Measurements from ENCODE around the gene ACTR3. TPM values are rescaled to one million over a fixed set of nuclear protein-coding genes. Genes with fewer than 3 reads are reported as not detected.

ACTR3 gene
- total and polyA plus RNA-seq, 8 donors: 41.6 to 189 (median 97.5) TPM

- H3K27ac ChIP-seq: no peak overlapping the region
- no peak for DNase-seq
- intact Hi-C loops (cut with DNase I; ENCODE audit: low total_unique reads): no loop called here
- no peaks in the 10 kb centered on the region for H3K9me3 ChIP-seq
- peaks cover 0 to 21% (median 5%) of the 10 kb centered on the region in 4 donors for H3K36me3 ChIP-seq
- H3K4me1 ChIP-seq: peaks cover 0 to 25% (median 12%) of the 10 kb centered on the region in 4 donors
- H3K4me3 ChIP-seq: no peak overlapping the region
- WGBS, 5 donors: 63 to 70% (median 68%) methylated on average over 5 of the region's 5 CpGs
- H3K27me3 ChIP-seq: no peaks in the 10 kb centered on the region
- TF ChIP-seq POLR2A (IDR thresholded peaks at IDR 0.05) (no peak), POLR2AphosphoS5 (IDR thresholded peaks at IDR 0.05) (no peak), CTCF (IDR thresholded peaks at IDR 0.05) (no peak)
These were observed 75.3 kb downstream of the ACTR3 start for GRCh38 chr2:113965228-113965627.

GRCh38 chr2:113965644-113966043, 75.8 kb downstream of the ACTR3 start:
- 22 to 31% (median 25%) methylated on average over 1 of the region's 1 CpG for WGBS, 5 donors
- Histone ChIP-seq H3K9me3 (no peaks in the 10 kb centered on the region), H3K36me3 (peaks cover 0 to 23% (median 3%) of the 10 kb centered on the region in 4 donors), H3K4me1 (peaks cover 0 to 25% (median 12%) of the 10 kb centered on the region in 4 donors), H3K27me3 (no peaks in the 10 kb centered on the region), H3K27ac (no peak overlapping the region), H3K4me3 (no peak overlapping the region)
- peak in 1 of 2 donors; percentile 65 for DNase-seq
- no peak for TF ChIP-seq CTCF (IDR thresholded peaks at IDR 0.05)
- TF ChIP-seq POLR2A (IDR thresholded peaks at IDR 0.05): no peak
- no peak for TF ChIP-seq EP300 (IDR thresholded peaks at IDR 0.05)
- TF ChIP-seq POLR2AphosphoS5 (IDR thresholded peaks at IDR 0.05): no peak
- intact Hi-C loops (cut with DNase I; ENCODE audit: low total_unique reads): no loop called here

GRCh38 chr2:113966171-113966570, 76.3 kb downstream of the ACTR3 start:
- H3K4me1 ChIP-seq: peaks cover 0 to 25% (median 12%) of the 10 kb centered on the region in 4 donors
- H3K4me3 ChIP-seq: no peak overlapping the region
- 70 to 81% (median 76%) methylated on average over 5 of the region's 5 CpGs for WGBS, 5 donors
- no peak for DNase-seq
- no peaks in the 10 kb centered on the region for H3K9me3 ChIP-seq
- peaks cover 0 to 18% (median 0%) of the 10 kb centered on the region in 4 donors for H3K36me3 ChIP-seq
- no peaks in the 10 kb centered on the region for H3K27me3 ChIP-seq
- no peak overlapping the region for H3K27ac ChIP-seq
- intact Hi-C loops (cut with DNase I; ENCODE audit: low total_unique reads): no loop called here
- no peak for TF ChIP-seq POLR2AphosphoS5 (IDR thresholded peaks at IDR 0.05)
- no peak for TF ChIP-seq POLR2A (IDR thresholded peaks at IDR 0.05)
- no peak for TF ChIP-seq EP300 (IDR thresholded peaks at IDR 0.05)
- TF ChIP-seq CTCF (IDR thresholded peaks at IDR 0.05): no peak

- no peak for TF ChIP-seq EP300 (IDR thresholded peaks at IDR 0.05)
- peak in 1 of 3 donors; percentile 23 for TF ChIP-seq POLR2AphosphoS5 (IDR thresholded peaks at IDR 0.05)
- Histone ChIP-seq H3K4me3 (no peak overlapping the region), H3K27me3 (no peaks in the 10 kb centered on the region), H3K27ac (no peak overlapping the region), H3K4me1 (peaks cover 0 to 25% (median 12%) of the 10 kb centered on the region in 4 donors), H3K9me3 (no peaks in the 10 kb centered on the region), H3K36me3 (peaks cover 0 to 18% (median 0%) of the 10 kb centered on the region in 4 donors)
- peak in 1 of 2 donors; percentile 23 for DNase-seq
- intact Hi-C loops (cut with DNase I; ENCODE audit: low total_unique reads): no loop called here
- 26 to 35% (median 33%) methylated on average over 5 of the region's 5 CpGs for WGBS, 5 donors
These were observed 76.9 kb downstream of the ACTR3 start for GRCh38 chr2:113966832-113967231.

- no peaks in the 10 kb centered on the region for H3K27me3 ChIP-seq
- H3K27ac ChIP-seq: no peak overlapping the region
- H3K4me1 ChIP-seq: peaks cover 0 to 25% (median 12%) of the 10 kb centered on the region in 4 donors
- TF ChIP-seq CTCF (IDR thresholded peaks at IDR 0.05): no peak
- TF ChIP-seq EP300 (IDR thresholded peaks at IDR 0.05): no peak
- TF ChIP-seq POLR2AphosphoS5 (IDR thresholded peaks at IDR 0.05): no peak
- no peak for TF ChIP-seq POLR2A (IDR thresholded peaks at IDR 0.05)
- H3K36me3 ChIP-seq: peaks cover 0 to 18% (median 0%) of the 10 kb centered on the region in 4 donors
- no peak overlapping the region for H3K4me3 ChIP-seq
- no peaks in the 10 kb centered on the region for H3K9me3 ChIP-seq
- DNase-seq: no peak
- intact Hi-C loops (cut with DNase I; ENCODE audit: low total_unique reads): no loop called here
- WGBS, 5 donors: 85 to 97% (median 93%) methylated on average over 1 of the region's 1 CpG
These were observed 77.4 kb downstream of the ACTR3 start for GRCh38 chr2:113967272-113967671.
